GM12872 (cell line): Measurements from ENCODE around the gene SOCS2.

Experiments used
- CTCF ChIP-seq: IDR thresholded peaks from 3 replicates; pipeline ENCODE4 v1.5.1; 2011; ENCODE audit warnings: low read depth, mild to moderate bottlenecking, low read length, moderate library complexity; ENCODE audit not compliant: insufficient read depth

SOCS2 gene

GRCh38 chr12:93589081-93589480 lies 16.6 kb downstream of the SOCS2 start:
- no peak for TF ChIP-seq CTCF

- no peak for TF ChIP-seq CTCF
Observed at GRCh38 chr12:93591137-93591868, 18.8 kb downstream of the SOCS2 start.

GRCh38 chr12:93592641-93593406 lies 20.3 kb downstream of the SOCS2 start:
- no peak for TF ChIP-seq CTCF

GRCh38 chr12:93593843-93594242 lies 21.4 kb downstream of the SOCS2 start:
- no peak for TF ChIP-seq CTCF

GRCh38 chr12:93594766-93595311 lies 22.4 kb downstream of the SOCS2 start:
- no peak for TF ChIP-seq CTCF

GRCh38 chr12:93595351-93595750 lies 22.9 kb downstream of the SOCS2 start:
- no peak for TF ChIP-seq CTCF

GRCh38 chr12:93597608-93598007 lies 25.1 kb downstream of the SOCS2 start:
- no peak for TF ChIP-seq CTCF
